Activated CD4-positive, CD25-positive, alpha-beta regulatory T cell treated with anti-CD3 and anti-CD28 coated beads, Interleukin-2, amount 50 U/mL, for 72 hours (primary cell): ENCODE measurements around the gene GEMIN7.

ENCODE experiments used
- DNase-seq: peaks from one replicate; pipeline ENCODE4 v3.0.0; 2021

Gene GEMIN7

GRCh38 chr19:45133661-45134060 lies 54.6 kb downstream of the GEMIN7 start:
- DNase-seq, result no peak

- DNase-seq, result no peak
These were observed 56.3 kb downstream of the GEMIN7 start for GRCh38 chr19:45135176-45135885.

DNA sequence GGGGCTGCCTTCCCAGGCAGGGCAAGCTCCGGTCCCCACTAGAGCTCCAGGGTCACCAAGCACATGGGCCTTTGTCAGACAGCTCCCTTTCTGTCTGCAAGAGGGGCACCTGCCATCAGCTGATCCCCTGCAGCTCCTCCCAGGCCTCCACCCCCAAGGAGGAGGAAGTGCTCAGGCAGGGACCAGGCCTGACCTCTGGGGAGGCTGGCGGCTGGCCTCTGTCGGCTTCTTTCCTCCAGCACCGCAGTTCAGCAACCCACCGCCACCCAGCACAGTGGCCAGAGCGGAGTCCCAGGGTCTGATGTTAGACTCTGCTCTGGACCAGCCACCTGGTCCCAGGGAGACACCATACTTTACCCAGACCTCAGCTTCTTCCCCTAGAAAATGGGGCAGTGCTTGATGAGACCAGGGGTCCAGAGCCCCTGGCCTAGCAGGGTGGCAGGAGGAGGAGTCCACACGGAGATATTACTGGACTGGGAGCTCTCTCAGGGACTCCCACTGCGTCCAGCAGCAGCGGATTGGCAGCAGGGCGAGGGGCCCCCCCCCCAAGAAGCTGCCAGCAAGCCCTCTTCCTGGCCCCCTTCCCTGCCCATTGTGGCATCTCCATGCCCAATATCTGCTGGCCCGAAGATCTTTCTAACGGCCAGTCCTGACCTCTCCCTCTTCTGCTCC lies 57.6 kb downstream of the GEMIN7 start:
- no peak for DNase-seq

DNA sequence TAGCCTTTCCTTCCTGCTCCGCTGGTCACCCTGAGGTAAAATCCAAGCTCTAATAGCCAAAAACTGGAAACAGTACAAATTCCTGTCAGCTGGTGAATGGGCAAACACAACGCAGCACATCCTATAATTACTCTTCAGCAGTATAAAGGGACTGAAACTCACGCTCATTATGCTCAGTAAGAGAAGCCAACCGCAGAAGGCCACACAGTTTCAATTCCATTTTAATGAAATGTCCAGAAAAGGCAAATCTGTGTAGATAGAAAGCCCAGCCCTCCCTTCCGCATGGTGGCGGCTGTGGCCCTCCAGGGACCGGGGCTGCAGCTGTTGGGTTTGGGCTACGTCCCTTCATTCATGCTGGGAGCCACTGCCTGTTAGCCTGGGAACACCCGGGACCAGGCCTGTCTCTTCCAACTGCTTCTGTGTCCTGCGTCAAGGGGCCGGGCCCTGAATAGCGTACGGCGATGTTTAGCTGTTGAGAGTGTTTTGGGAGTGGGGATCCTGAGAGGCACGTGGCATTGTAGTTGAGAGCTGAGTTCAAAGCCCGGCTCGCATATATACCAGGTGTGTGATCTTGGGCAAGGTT lies 58.2 kb downstream of the GEMIN7 start:
- DNase-seq, result no peak

GRCh38 chr19:45138303-45138751 lies 59.3 kb downstream of the GEMIN7 start:
- DNase-seq, result no peak

GRCh38 chr19:45139286-45140143 lies 60.5 kb downstream of the GEMIN7 start:
- DNase-seq, result no peak

DNA sequence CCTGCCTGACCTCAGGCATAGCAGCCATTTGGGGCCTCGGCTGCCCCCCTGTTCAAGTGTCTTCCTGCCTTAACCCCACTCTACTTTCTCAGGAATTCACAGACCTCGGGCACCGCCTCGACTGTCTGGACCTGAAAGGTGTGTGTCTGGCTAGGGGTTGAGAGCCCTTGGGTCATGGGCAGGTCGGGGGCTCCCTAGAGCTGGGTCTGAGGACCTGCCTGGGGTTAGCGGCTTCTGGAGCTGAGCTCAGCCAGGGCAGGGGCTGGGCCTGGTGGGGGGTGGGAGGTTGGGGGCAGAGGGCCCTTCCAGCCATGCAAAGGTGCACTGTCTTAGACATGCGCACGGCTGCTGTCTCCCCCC lies 61.1 kb downstream of the GEMIN7 start:
- no peak for DNase-seq

DNA sequence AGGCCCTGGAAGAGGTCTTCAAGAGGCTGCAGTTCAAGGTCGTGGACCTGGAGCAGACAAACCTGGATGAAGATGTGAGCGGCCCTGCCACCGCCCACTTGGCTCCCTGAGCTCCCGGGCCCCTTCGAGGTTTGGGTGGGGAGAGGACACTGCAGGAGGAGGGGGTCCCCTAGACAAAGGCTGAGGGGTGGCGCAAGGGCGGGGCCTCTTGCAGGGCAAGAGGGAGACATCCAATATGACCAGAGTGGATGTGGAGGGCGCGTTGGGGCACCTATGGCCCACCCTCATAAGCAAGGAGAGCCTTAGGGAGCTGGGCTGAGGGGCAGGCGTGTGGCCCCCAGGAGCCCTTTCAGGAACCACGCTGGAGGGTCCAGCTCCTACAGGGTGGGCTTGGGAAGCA lies 61.5 kb downstream of the GEMIN7 start:
- no peak for DNase-seq
